ENCODE data around the gene COMT. TPM values are rescaled to one million over a fixed set of nuclear protein-coding genes. Genes with fewer than 3 reads are reported as not detected.
A peak's percentile ranks its signal among the peaks of the same experiment; 100 is the strongest.

The COMT gene
- total RNA-seq, 3 donors from 2014 or later (not counting 1 experiment from before 2014, with no cell fraction given) = 37.5 to 56.2 (median 38.2) TPM

DNA sequence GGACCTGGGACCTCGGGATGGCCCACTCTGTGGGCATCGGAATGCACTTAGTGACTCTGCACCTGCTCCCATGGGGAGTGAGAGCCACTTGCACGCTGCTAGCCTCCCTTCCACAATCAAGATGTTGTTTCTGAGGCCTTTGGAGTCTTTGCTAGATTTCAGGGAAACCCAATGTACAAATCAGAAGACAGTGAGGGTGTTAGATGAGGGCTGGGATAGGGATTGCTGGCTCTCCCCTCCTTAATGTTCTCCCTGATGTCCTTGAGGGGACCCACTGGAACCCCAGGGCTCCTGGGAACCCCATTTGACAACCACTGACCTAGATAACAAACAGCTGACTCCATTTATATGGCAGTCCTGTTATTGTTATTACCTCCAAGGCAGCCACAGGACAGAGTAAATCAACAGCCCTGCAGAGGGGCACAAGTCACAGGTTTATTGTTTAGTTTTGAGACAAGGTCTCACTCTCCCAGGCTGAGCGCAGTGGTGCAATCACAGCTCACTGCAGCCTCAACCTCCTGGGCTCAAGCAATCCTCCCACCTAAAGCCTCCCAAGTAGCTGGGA lies 31.3 kb upstream of the COMT start:
- Histone ChIP-seq H3K36me3 (ENCODE audit: control insufficient read depth, insufficient read depth, low read length) (peaks cover 28% of the 10 kb centered on the region), H3K4me3 (ENCODE audit: low read length) (no peak overlapping the region), H3K27me3 (ENCODE audit: control insufficient read depth, insufficient read depth, low read length) (no peaks in the 10 kb centered on the region), H3K4me1 (ENCODE audit: control insufficient read depth, insufficient read depth, low read length) (no peaks in the 10 kb centered on the region), H3K27ac (ENCODE audit: low read length) (no peak overlapping the region), H3K9me3 (ENCODE audit: control insufficient read depth, insufficient read depth, low read length) (no peaks in the 10 kb centered on the region)
- Mint-ChIP-seq H3K4me3 (no peak overlapping the region), H3K4me1 (peaks cover 6 to 8% of the 10 kb centered on the region in 2 donors), H3K36me3 (peaks cover 13% of the 10 kb centered on the region), H3K27me3 (ENCODE audit: low read depth in 2 of 2) (no peaks in the 10 kb centered on the region), H3K9me3 (no peaks in the 10 kb centered on the region), H3K27ac (peak overlapping the region; percentile 61 to 83)
- no peak for ATAC-seq
- 44% methylated on average over 4 of the region's 4 CpGs for WGBS (ENCODE audit: insufficient coverage)
- TF ChIP-seq, protein P1, sequence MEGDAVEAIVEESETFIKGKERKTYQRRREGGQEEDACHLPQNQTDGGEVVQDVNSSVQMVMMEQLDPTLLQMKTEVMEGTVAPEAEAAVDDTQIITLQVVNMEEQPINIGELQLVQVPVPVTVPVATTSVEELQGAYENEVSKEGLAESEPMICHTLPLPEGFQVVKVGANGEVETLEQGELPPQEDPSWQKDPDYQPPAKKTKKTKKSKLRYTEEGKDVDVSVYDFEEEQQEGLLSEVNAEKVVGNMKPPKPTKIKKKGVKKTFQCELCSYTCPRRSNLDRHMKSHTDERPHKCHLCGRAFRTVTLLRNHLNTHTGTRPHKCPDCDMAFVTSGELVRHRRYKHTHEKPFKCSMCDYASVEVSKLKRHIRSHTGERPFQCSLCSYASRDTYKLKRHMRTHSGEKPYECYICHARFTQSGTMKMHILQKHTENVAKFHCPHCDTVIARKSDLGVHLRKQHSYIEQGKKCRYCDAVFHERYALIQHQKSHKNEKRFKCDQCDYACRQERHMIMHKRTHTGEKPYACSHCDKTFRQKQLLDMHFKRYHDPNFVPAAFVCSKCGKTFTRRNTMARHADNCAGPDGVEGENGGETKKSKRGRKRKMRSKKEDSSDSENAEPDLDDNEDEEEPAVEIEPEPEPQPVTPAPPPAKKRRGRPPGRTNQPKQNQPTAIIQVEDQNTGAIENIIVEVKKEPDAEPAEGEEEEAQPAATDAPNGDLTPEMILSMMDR (IDR thresholded peaks at IDR 0.05) = peak; percentile 22
- intact Hi-C loops (cut with micrococcal nuclease) = loop anchor here (1.0 kb wide), 1 partner anchor 180 kb away; no protein-coding TSS in a partner anchor
- no peak for DNase-seq

DNA sequence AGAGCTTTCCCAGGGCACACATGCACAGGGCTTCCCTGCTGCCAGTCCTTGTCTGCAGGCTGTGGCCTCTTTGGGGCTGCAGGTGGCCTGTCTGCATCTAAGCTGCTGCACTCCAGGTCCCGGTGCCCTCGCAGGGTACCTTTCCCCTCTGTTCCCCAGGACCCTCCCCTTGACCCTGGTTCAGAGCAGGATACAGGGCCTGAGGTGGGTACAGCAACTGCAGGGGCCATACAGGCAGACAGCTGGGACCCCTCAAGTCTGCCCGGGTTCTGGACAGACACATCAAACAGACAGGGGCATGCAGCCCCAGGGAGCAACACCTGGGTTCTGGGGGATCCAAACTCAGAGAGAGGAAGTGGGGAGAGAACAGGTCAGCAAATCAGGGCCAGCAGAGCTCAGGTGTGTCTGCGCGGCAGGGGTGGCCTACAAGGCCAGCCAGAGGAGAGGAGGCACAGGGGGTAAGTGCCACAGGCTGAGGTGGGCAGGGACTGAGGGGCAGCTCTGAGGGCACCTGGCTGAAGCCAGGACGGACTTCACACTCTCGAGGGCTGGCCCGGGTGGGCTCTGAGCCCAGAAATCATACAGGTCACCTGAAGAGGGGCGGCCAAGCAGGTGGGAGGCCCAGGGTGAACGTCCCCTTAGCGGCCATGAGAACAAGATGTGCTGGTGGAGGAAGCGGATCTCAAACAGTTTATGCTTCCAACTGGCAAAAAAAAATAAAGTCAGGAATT lies 29.9 kb upstream of the COMT start:
- WGBS (ENCODE audit: insufficient coverage) = 97% methylated on average over 12 of the region's 12 CpGs
- ATAC-seq (no peak), DNase-seq (no peak)
- H3K4me1 Mint-ChIP-seq = peaks cover 6 to 8% of the 10 kb centered on the region in 2 donors
- H3K27ac Mint-ChIP-seq = no peak overlapping the region
- H3K4me3 ChIP-seq (ENCODE audit: low read length) = no peak overlapping the region
- intact Hi-C loops (cut with micrococcal nuclease) = no loop called here
- H3K27me3 ChIP-seq (ENCODE audit: control insufficient read depth, insufficient read depth, low read length) = no peaks in the 10 kb centered on the region
- no peaks in the 10 kb centered on the region for H3K9me3 Mint-ChIP-seq
- TF ChIP-seq, protein P1 (IDR thresholded peaks at IDR 0.05) = no peak
- peaks cover 34% of the 10 kb centered on the region for H3K36me3 ChIP-seq (ENCODE audit: control insufficient read depth, insufficient read depth, low read length)
- H3K4me1 ChIP-seq (ENCODE audit: control insufficient read depth, insufficient read depth, low read length) = no peaks in the 10 kb centered on the region
- H3K36me3 Mint-ChIP-seq = peaks cover 13% of the 10 kb centered on the region
- H3K9me3 ChIP-seq (ENCODE audit: control insufficient read depth, insufficient read depth, low read length) = no peaks in the 10 kb centered on the region
- no peak overlapping the region for H3K27ac ChIP-seq (ENCODE audit: low read length)
- H3K4me3 Mint-ChIP-seq = no peak overlapping the region
- no peaks in the 10 kb centered on the region for H3K27me3 Mint-ChIP-seq (ENCODE audit: low read depth in 2 of 2)

DNA sequence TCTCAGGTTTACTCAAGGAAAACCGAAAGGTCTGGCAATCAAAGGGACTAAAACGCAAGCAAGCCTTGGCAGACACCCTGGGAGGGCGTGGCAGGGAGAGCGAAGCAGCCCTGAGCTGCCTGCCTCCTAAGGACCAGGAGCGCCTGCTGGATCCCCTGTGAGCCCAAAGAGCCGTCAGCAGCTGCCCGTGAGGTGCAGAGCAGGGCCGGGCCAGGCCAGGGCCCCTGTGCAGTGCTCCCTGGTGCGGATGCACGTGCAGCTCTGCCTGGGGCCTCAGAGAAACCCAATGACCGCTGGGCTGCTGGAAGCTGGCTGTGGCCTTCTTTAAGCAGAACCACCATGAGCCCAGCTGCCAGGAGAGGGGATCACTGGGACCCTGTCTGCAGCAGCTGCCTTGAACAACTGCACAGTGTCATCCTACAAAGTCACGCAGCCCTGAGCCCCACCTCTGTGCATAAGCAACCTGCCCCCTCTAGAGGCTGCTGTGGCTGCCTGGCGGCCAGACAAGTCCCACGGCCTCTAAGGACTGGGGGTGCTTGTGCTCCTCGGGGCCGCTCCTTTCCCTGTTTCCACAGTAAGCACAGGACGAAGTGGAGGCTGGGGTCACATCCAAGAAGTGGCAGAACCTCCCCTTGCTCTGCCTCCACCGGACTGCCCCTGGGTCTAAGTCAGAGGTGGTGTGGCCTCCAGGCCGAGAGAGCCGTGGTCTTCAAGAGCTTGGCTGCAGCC lies 29.1 kb upstream of the COMT start:
- Mint-ChIP-seq H3K9me3 (no peaks in the 10 kb centered on the region), H3K27me3 (ENCODE audit: low read depth in 2 of 2) (no peaks in the 10 kb centered on the region), H3K4me3 (no peak overlapping the region), H3K27ac (no peak overlapping the region), H3K36me3 (peaks cover 13% of the 10 kb centered on the region), H3K4me1 (peaks cover 6 to 8% of the 10 kb centered on the region in 2 donors)
- WGBS (ENCODE audit: insufficient coverage) = 95% methylated on average over 20 of the region's 20 CpGs
- Histone ChIP-seq H3K27ac (ENCODE audit: low read length) (no peak overlapping the region), H3K4me1 (ENCODE audit: control insufficient read depth, insufficient read depth, low read length) (no peaks in the 10 kb centered on the region), H3K36me3 (ENCODE audit: control insufficient read depth, insufficient read depth, low read length) (peaks cover 41% of the 10 kb centered on the region), H3K27me3 (ENCODE audit: control insufficient read depth, insufficient read depth, low read length) (no peaks in the 10 kb centered on the region), H3K9me3 (ENCODE audit: control insufficient read depth, insufficient read depth, low read length) (no peaks in the 10 kb centered on the region), H3K4me3 (ENCODE audit: low read length) (no peak overlapping the region)
- TF ChIP-seq, protein P1 (IDR thresholded peaks at IDR 0.05) = no peak
- intact Hi-C loops (cut with micrococcal nuclease) = no loop called here
- ATAC-seq (no peak), DNase-seq (no peak)
